Mesenteric fat pad (tissue), 1 donor: Measurements from ENCODE around the gene MKNK2. TPM values are rescaled to one million over a fixed set of nuclear protein-coding genes. Genes with fewer than 3 reads are reported as not detected.

Experiments used
- DNase-seq: peaks from one replicate; pipeline ENCODE4 v3.0.0-alpha.2; 2020; ENCODE audit warnings: low spot score
- total RNA-seq: library from RNA; stranded (reverse); fragmentation: NEBNext Ultra II Directional; extraction: Animal tissue kit (Norgen Biotek cat#: 25700); gene quantifications from one replicate; pipeline ENCODE4 v1.2.1, GENCODE V29; 2021
- donor health status: DM: yes; HTN: yes; CAD: no.

MKNK2 gene
- total RNA-seq, 1 donor from 2014 or later = 240 TPM

- no peak for DNase-seq
Measured at GRCh38 chr19:2033115-2033824, 17.8 kb downstream of the MKNK2 start.

- DNase-seq = peak; percentile 98
Measured at GRCh38 chr19:2032296-2032941, 18.6 kb downstream of the MKNK2 start.

GRCh38 chr19:2027361-2027760 is 23.7 kb downstream of the MKNK2 start:
- DNase-seq = no peak

GRCh38 chr19:2026770-2027169 is 24.3 kb downstream of the MKNK2 start:
- no peak for DNase-seq

GRCh38 chr19:2022289-2022688 is 28.8 kb downstream of the MKNK2 start:
- no peak for DNase-seq

- no peak for DNase-seq
Measured at GRCh38 chr19:2021453-2022140, 29.4 kb downstream of the MKNK2 start.

GRCh38 chr19:2018752-2019151 is 32.3 kb downstream of the MKNK2 start:
- no peak for DNase-seq

GRCh38 chr19:2016041-2016807 is 34.8 kb downstream of the MKNK2 start:
- DNase-seq = no peak

- no peak for DNase-seq
Measured at GRCh38 chr19:2015608-2015950, 35.5 kb downstream of the MKNK2 start, which contains the start of gene BTBD2. BTBD2 (minus strand) TSS chr19:2015714; CDS start chr19:2015703, 11 bp downstream.

- no peak for DNase-seq
Measured at GRCh38 chr19:2014731-2015607, 36.1 kb downstream of the MKNK2 start.

GRCh38 chr19:2014131-2014571 is 36.9 kb downstream of the MKNK2 start:
- DNase-seq = no peak

- DNase-seq = no peak
Measured at GRCh38 chr19:2013683-2013961, 37.4 kb downstream of the MKNK2 start.

- no peak for DNase-seq
Measured at GRCh38 chr19:2012941-2013682, 37.9 kb downstream of the MKNK2 start.

GRCh38 chr19:2011169-2011568 is 39.9 kb downstream of the MKNK2 start:
- DNase-seq = no peak

- no peak for DNase-seq
Measured at GRCh38 chr19:2010135-2010668, 40.8 kb downstream of the MKNK2 start.

GRCh38 chr19:2003874-2004273 is 47.2 kb downstream of the MKNK2 start:
- no peak for DNase-seq

- no peak for DNase-seq
Measured at GRCh38 chr19:1999856-2000515, 51.1 kb downstream of the MKNK2 start.

- no peak for DNase-seq
Measured at GRCh38 chr19:1998712-1999708, 52.0 kb downstream of the MKNK2 start.
